SK-N-MC (cell line): ENCODE measurements around the gene SLC26A11.

Source experiments
- EZH2 ChIP-seq: fragments of 200-600 bp; sonication (generic); IDR thresholded peaks from one replicate; pipeline ENCODE4 v1.6.1; 2017; ENCODE audit warnings: antibody characterized with exemption
- POLR2AphosphoS5 ChIP-seq: IDR thresholded peaks from 2 replicates; pipeline ENCODE4 v1.6.1; 2012; ENCODE audit warnings: mild to moderate bottlenecking, low read depth, low read length, borderline replicate concordance

DNA sequence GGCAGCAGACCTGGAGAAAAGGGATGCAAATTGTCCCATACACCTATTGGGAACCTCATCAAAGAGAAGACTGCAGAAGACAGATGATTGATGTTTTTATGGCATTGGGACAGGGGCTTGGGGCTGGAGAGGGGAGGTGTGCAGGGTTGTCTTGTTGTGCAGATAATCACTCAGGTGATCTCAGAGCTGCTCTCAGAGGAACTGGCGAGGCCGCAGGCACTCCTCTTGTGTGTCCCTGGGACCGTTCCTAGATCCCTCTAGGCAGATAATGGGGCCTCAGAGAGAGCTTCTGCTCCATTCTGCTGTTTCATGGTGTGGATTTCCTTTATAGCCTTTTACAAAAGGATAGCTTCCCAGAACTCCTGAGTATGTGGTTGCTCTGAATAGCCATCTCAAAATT is 42.1 kb downstream of the SLC26A11 start:
- TF ChIP-seq EZH2: no peak
- TF ChIP-seq POLR2AphosphoS5: no peak
